Endodermal cell (in vitro differentiated cells): ENCODE measurements around the gene SYNPR. TPM values are rescaled to one million over a fixed set of nuclear protein-coding genes. Genes with fewer than 3 reads are reported as not detected.

Source experiments
- DNase-seq: peaks from one replicate; pipeline ENCODE4 v3.0.0-alpha.2; 2017
- H3K27ac ChIP-seq: 2 replicates; pipeline ENCODE4 v1.5.1; 2013; ENCODE audit warnings: mild to moderate bottlenecking, low read depth, low read length, moderate library complexity
- H3K27me3 ChIP-seq: 2 replicates; pipeline ENCODE4 v1.6.1; 2013; ENCODE audit warnings: mild to moderate bottlenecking, low read length, moderate library complexity; ENCODE audit not compliant: insufficient read depth, control insufficient read depth, poor library complexity, severe bottlenecking
- H3K36me3 ChIP-seq: 2 replicates; pipeline ENCODE4 v1.7.0; 2013; ENCODE audit warnings: mild to moderate bottlenecking, low read length, moderate library complexity; ENCODE audit not compliant: control insufficient read depth, insufficient read depth
- H3K4me1 ChIP-seq: one replicate; pipeline ENCODE4 v1.7.0; 2013; ENCODE audit warnings: low read length; ENCODE audit not compliant: control insufficient read depth, insufficient read depth
- H3K4me3 ChIP-seq: 2 replicates; pipeline ENCODE4 v1.5.1; 2013; ENCODE audit warnings: mild to moderate bottlenecking, low read length, moderate library complexity
- H3K9ac ChIP-seq: 2 replicates; pipeline ENCODE4 v1.6.1; 2013; ENCODE audit warnings: mild to moderate bottlenecking, low read length, moderate library complexity; ENCODE audit not compliant: poor library complexity, severe bottlenecking; ENCODE audit errors: extremely low read depth
- H3K9me3 ChIP-seq: 2 replicates; pipeline ENCODE4 v1.6.1; 2013; ENCODE audit warnings: mild to moderate bottlenecking, low read length, moderate library complexity; ENCODE audit not compliant: control insufficient read depth
- H3K27ac Mint-ChIP-seq: 2 replicates; pipeline ENCODE4 v1.8.0; 2020; ENCODE audit warnings: mixed read lengths
- H3K27me3 Mint-ChIP-seq: 2 replicates; pipeline ENCODE4 v1.8.0; 2021; ENCODE audit warnings: mild to moderate bottlenecking, mixed read lengths; ENCODE audit not compliant: insufficient read depth
- H3K36me3 Mint-ChIP-seq: 2 replicates; pipeline ENCODE4 v1.8.0; 2020; ENCODE audit warnings: low read depth, mixed read lengths
- H3K4me1 Mint-ChIP-seq: 2 replicates; pipeline ENCODE4 v1.8.0; 2020; ENCODE audit warnings: mixed read lengths
- H3K4me3 Mint-ChIP-seq: 2 replicates; pipeline ENCODE4 v1.8.0; 2020; ENCODE audit warnings: mild to moderate bottlenecking, moderate library complexity, mixed read lengths
- H3K9me3 Mint-ChIP-seq: 2 replicates; pipeline ENCODE4 v1.8.0; 2020; ENCODE audit warnings: mild to moderate bottlenecking, mixed read lengths
- WGBS, 2 experiments: methylation state at CpG; one replicate each; pipeline versions ENCODE4 v1.1.5 to v1.1.7; 2013; ENCODE audit warnings: missing lambda C conversion rate in 2 of 2, mixed read lengths in 1 of 2; ENCODE audit not compliant: insufficient coverage in 1 of 2, insufficient read length in 1 of 2; 5-methylcytosine and 5-hydroxymethylcytosine counted together
- total RNA-seq, 2 donors: library from RNA; stranded (reverse); fragmentation: NEBNext Ultra II Directional in 1 of 2; extraction: Animal tissue kit (Norgen Biotek cat#: 25700) in 1 of 2; gene quantifications; 2 replicates in 1 of 2; 3 replicates in 1 of 2; pipeline ENCODE4 v1.2.1, GENCODE V29; 2021
- TF ChIP-seq, protein P1 (sequence below): fragments of 200-600 bp; sonication (generic); conservative IDR thresholded peaks from 2 replicates; pipeline ENCODE4 v1.5.0; 2021; ENCODE audit warnings: antibody characterized with exemption, mild to moderate bottlenecking

The SYNPR gene
- total RNA-seq, 2 donors from 2014 or later: not detected

DNA sequence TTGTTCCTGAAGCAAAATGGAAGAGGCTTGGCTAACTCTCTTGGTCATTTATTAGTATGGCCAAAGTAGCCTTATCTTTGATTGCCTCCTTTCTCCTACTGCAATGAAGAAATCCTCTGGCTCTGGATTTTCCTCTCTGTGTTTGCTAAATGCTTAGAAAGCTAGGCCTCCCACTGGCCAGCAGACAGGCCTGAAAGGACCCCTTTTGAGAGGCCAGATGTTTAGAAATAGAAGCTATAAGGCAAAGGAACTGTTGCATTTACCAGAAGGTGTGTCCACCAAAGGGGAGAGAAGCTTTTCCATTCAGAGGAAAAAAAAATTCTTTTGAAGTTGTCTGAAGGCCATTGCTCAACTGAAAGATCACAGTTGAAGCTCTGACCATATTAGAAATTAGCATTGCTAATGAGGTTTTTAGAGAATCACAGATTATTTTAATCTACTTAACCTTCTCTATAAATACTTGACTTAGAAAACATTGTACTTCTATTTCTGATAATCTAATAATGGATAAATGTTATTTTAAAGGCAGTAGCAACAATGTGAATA lies 160.8 kb downstream of the SYNPR start:
- no peaks in the 10 kb centered on the region for H3K9me3 Mint-ChIP-seq
- no peak overlapping the region for H3K9ac ChIP-seq
- no peaks in the 10 kb centered on the region for H3K36me3 Mint-ChIP-seq
- H3K27ac Mint-ChIP-seq: no peak overlapping the region
- H3K36me3 ChIP-seq: no peaks in the 10 kb centered on the region
- peaks cover 12% of the 10 kb centered on the region for H3K4me1 ChIP-seq
- peaks cover 23% of the 10 kb centered on the region for H3K27me3 Mint-ChIP-seq
- no peaks in the 10 kb centered on the region for H3K9me3 ChIP-seq
- H3K4me3 Mint-ChIP-seq: no peak overlapping the region
- DNase-seq: no peak
- H3K4me3 ChIP-seq: no peak overlapping the region
- H3K27ac ChIP-seq: no peak overlapping the region
- TF ChIP-seq, protein P1, sequence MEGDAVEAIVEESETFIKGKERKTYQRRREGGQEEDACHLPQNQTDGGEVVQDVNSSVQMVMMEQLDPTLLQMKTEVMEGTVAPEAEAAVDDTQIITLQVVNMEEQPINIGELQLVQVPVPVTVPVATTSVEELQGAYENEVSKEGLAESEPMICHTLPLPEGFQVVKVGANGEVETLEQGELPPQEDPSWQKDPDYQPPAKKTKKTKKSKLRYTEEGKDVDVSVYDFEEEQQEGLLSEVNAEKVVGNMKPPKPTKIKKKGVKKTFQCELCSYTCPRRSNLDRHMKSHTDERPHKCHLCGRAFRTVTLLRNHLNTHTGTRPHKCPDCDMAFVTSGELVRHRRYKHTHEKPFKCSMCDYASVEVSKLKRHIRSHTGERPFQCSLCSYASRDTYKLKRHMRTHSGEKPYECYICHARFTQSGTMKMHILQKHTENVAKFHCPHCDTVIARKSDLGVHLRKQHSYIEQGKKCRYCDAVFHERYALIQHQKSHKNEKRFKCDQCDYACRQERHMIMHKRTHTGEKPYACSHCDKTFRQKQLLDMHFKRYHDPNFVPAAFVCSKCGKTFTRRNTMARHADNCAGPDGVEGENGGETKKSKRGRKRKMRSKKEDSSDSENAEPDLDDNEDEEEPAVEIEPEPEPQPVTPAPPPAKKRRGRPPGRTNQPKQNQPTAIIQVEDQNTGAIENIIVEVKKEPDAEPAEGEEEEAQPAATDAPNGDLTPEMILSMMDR: no peak
- peaks cover 15% of the 10 kb centered on the region for H3K27me3 ChIP-seq
- peaks cover 39% of the 10 kb centered on the region for H3K4me1 Mint-ChIP-seq

DNA sequence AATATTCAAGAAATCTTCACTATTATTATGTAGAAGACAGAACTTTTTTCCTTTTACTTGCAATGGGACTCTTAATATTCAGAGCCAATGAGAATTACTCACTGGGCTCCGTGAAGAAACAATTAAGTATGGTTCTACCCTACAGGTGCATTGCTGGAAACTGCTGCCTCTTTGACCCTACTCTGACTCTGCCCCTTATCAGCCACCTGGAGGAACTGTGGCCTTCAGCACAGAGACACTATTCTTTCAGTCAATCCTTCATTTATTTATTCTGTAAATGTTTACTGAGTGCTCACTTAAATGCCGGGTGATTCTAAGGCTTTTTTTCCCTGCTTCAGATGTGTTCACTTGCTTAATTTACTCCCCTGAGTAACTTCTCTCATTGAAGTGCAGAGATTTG lies 163.2 kb downstream of the SYNPR start:
- H3K9me3 Mint-ChIP-seq: no peaks in the 10 kb centered on the region
- TF ChIP-seq, protein P1: no peak
- no peaks in the 10 kb centered on the region for H3K36me3 ChIP-seq
- DNase-seq: no peak
- peaks cover 35% of the 10 kb centered on the region for H3K27me3 Mint-ChIP-seq
- no peak overlapping the region for H3K27ac Mint-ChIP-seq
- H3K9me3 ChIP-seq: no peaks in the 10 kb centered on the region
- H3K4me1 ChIP-seq: peaks cover 12% of the 10 kb centered on the region
- no peak overlapping the region for H3K9ac ChIP-seq
- no peaks in the 10 kb centered on the region for H3K36me3 Mint-ChIP-seq
- peaks cover 34% of the 10 kb centered on the region for H3K4me1 Mint-ChIP-seq
- no peak overlapping the region for H3K4me3 Mint-ChIP-seq
- H3K4me3 ChIP-seq: no peak overlapping the region
- H3K27ac ChIP-seq: no peak overlapping the region
- H3K27me3 ChIP-seq: peaks cover 11% of the 10 kb centered on the region
- WGBS, 2 experiments: 17 to 67% methylated on average over 1 to 2 of the region's 2 CpGs

DNA sequence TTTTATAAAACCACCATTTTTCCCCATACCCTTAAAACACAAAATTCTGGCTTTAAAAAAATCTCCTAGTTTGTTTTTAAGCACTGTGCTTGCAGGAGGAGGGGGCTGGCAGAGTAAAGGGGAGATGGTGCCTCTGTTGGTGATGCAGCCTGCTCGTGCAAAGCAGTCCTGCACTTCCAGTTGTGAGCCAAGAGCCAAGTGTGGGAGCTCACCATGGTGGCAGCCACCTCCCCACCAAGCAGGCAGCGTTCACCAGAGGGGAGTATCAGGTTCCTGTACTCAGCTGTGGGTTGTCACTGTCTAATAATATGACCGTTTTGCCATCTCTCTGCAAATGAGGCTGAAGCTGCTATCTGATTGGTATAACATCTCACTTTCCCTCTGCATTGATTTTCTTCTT lies 164.8 kb downstream of the SYNPR start:
- WGBS, 2 experiments: 66 to 74% methylated on average over 3 of the region's 3 CpGs
- Mint-ChIP-seq H3K4me3 (no peak overlapping the region), H3K9me3 (no peaks in the 10 kb centered on the region), H3K27ac (no peak overlapping the region), H3K36me3 (no peaks in the 10 kb centered on the region), H3K27me3 (peaks cover 34% of the 10 kb centered on the region), H3K4me1 (peaks cover 39% of the 10 kb centered on the region)
- Histone ChIP-seq H3K9ac (no peak overlapping the region), H3K36me3 (no peaks in the 10 kb centered on the region), H3K27ac (no peak overlapping the region), H3K4me3 (no peak overlapping the region), H3K27me3 (peaks cover 11% of the 10 kb centered on the region), H3K4me1 (peaks cover 12% of the 10 kb centered on the region), H3K9me3 (no peaks in the 10 kb centered on the region)
- TF ChIP-seq, protein P1: no peak
- no peak for DNase-seq
